AG09309 (cell line): ENCODE results near the gene BRCC3.

Experiments
- DNase-seq: peaks from one replicate; pipeline ENCODE4 v3.0.0-alpha.2; 2010; ENCODE audit warnings: low read depth
- H3K4me3 ChIP-seq: 2 replicates; pipeline ENCODE4 v1.5.1; 2011; ENCODE audit warnings: mild to moderate bottlenecking, low read depth, low read length, moderate library complexity; ENCODE audit not compliant: control insufficient read depth
- TF ChIP-seq, protein P1 (sequence below): IDR thresholded peaks from 2 replicates; pipeline ENCODE4 v1.5.1; 2011; ENCODE audit warnings: mild to moderate bottlenecking, low read depth, low read length, inconsistent platforms; ENCODE audit not compliant: insufficient read depth, control insufficient read depth; ENCODE audit errors: missing control alignments

BRCC3 gene

DNA sequence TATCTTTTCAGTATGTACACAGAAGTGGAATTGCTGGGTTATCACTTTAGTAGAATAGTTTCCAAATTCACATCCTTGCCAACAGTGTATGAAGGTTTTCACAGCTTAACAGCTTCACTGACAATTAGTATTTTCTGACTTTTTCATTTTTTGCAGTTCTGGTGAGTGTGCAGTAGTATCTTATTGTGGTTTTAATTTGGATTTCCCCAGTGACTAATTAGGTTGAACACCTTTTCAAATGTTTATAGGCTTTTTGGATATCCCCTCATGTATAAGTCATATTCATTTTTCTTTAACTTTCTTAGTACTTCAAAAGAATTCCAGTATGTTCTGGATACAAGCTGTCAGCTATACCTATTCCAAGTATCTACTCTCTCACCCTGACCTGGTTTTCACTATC lies 37.1 kb downstream of the BRCC3 start:
- DNase-seq, result no peak
- no peak overlapping the region for H3K4me3 ChIP-seq
- TF ChIP-seq, protein P1, sequence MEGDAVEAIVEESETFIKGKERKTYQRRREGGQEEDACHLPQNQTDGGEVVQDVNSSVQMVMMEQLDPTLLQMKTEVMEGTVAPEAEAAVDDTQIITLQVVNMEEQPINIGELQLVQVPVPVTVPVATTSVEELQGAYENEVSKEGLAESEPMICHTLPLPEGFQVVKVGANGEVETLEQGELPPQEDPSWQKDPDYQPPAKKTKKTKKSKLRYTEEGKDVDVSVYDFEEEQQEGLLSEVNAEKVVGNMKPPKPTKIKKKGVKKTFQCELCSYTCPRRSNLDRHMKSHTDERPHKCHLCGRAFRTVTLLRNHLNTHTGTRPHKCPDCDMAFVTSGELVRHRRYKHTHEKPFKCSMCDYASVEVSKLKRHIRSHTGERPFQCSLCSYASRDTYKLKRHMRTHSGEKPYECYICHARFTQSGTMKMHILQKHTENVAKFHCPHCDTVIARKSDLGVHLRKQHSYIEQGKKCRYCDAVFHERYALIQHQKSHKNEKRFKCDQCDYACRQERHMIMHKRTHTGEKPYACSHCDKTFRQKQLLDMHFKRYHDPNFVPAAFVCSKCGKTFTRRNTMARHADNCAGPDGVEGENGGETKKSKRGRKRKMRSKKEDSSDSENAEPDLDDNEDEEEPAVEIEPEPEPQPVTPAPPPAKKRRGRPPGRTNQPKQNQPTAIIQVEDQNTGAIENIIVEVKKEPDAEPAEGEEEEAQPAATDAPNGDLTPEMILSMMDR, result no peak

GRCh38 chrX:155112171-155112570 lies 40.9 kb downstream of the BRCC3 start:
- DNase-seq, result no peak
- TF ChIP-seq, protein P1, result no peak
- no peak overlapping the region for H3K4me3 ChIP-seq

DNA sequence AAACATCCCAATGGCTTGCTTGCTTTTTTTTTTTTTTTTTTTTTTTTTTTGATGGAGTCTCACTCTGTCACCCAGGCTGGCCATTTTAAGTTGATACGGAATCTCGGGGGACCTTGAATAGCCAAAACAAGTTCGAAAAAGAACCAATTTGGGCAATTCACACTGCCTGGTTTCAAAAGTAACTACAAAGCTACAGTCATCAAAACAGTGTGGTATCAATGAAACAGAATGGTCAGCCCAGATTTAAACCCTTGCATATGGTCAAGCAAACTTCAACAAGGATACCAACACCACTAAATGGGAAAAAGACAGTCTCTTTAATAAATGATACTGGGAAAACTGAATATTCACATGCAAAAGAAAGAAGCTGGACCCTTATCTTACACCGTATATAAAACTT lies 41.8 kb downstream of the BRCC3 start:
- no peak for DNase-seq
- TF ChIP-seq, protein P1, result no peak
- H3K4me3 ChIP-seq, result no peak overlapping the region

- TF ChIP-seq, protein P1, result no peak
- DNase-seq, result no peak
- no peak overlapping the region for H3K4me3 ChIP-seq
Observed at GRCh38 chrX:155115174-155115819, 44.0 kb downstream of the BRCC3 start.

DNA sequence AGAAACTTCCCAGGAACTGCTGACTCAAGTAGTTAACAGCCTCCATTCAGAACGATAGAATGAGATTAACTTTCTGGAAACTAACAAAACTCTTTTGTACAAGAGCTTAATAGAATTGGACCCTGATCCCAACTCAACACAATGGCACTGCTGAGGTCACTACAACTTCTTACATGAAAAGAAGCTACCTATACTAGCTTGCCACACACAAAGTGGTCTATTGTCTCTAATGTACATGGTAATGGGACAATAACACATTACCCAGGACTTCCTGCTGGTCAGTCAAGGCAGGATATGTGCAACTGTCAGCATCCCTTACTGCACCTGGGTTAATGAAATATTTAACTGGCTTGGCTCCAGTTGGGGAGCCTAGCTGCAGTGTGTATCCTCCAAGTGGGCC lies 56.2 kb downstream of the BRCC3 start:
- TF ChIP-seq, protein P1, result no peak
- no peak for DNase-seq
- H3K4me3 ChIP-seq, result no peak overlapping the region

GRCh38 chrX:155127940-155128339 lies 56.6 kb downstream of the BRCC3 start:
- DNase-seq, result no peak
- TF ChIP-seq, protein P1, result no peak
- no peak overlapping the region for H3K4me3 ChIP-seq
